Panc1 (cell line): ENCODE data around the gene RADIL. TPM values are rescaled to one million over a fixed set of nuclear protein-coding genes. Genes with fewer than 3 reads are reported as not detected.

ENCODE experiments used
- ATAC-seq: fragments of 200-7000 bp; cut with Tn5 transposase; 2 replicates; pipeline ENCODE4 v1.9.1; 2020; ENCODE audit warnings: mild to moderate bottlenecking, moderate library complexity
- BruUV-seq: library from RNA; stranded (reverse); fragments of 400-500 nt; replicated peaks from 2 replicates; lab custom pipeline; 2021; lab: Mats Ljungman, UMichigan
- CTCF ChIA-PET: fragments of 300-600 bp; sonication (Branson Sonifier 250); formaldehyde crosslinking; loops from one replicate; lab custom pipeline; 2022; ENCODE audit warnings: antibody characterized with exemption; lab: Charles Lee
- POLR2A ChIA-PET: fragments of 300-600 bp; sonication (Branson Sonifier 250); formaldehyde crosslinking; loops from one replicate; lab custom pipeline; 2022; ENCODE audit warnings: antibody characterized with exemption; lab: Charles Lee
- DNase-seq: peaks from one replicate; pipeline ENCODE4 v3.0.0-alpha.2; 2010; ENCODE audit warnings: low read depth, low spot score
- H3K27ac ChIP-seq: 2 replicates; pipeline ENCODE4 v1.5.1; 2011; ENCODE audit warnings: mild to moderate bottlenecking, low read length, inconsistent platforms
- H3K27me3 ChIP-seq: fragments of 200-500 bp; sonication (Bioruptor generic); 2 replicates; pipeline ENCODE4 v1.6.0; 2014; ENCODE audit warnings: low read length, inconsistent platforms; ENCODE audit not compliant: control insufficient read depth, insufficient read depth
- H3K36me3 ChIP-seq: fragments of 200-500 bp; sonication (Bioruptor generic); 2 replicates; pipeline ENCODE4 v1.5.1; 2014; ENCODE audit warnings: inconsistent platforms, mild to moderate bottlenecking, low read length, moderate library complexity; ENCODE audit not compliant: control insufficient read depth, insufficient read depth
- H3K4me1 ChIP-seq: 2 replicates; pipeline ENCODE4 v1.5.1; 2011; ENCODE audit warnings: inconsistent platforms, mild to moderate bottlenecking, low read length, moderate library complexity; ENCODE audit not compliant: control insufficient read depth, insufficient read depth
- H3K4me3 ChIP-seq, 2 experiments: 2 replicates each; pipeline ENCODE4 v1.5.1; 2011 to 2012; ENCODE audit warnings: low read depth in 2 of 2, low read length in 2 of 2, mild to moderate bottlenecking in 2 of 2, inconsistent platforms in 1 of 2, moderate library complexity in 1 of 2
- H3K9me3 ChIP-seq: fragments of 200-500 bp; sonication (Bioruptor generic); 2 replicates; pipeline ENCODE4 v1.5.1; 2014; ENCODE audit warnings: low read depth, mild to moderate bottlenecking, inconsistent platforms, low read length, moderate library complexity; ENCODE audit not compliant: control insufficient read depth, insufficient read depth
- POLR2AphosphoS5 ChIP-seq: IDR thresholded peaks from 2 replicates; pipeline ENCODE4 v1.6.1; 2012; ENCODE audit warnings: mild to moderate bottlenecking, low read depth, low read length, moderate library complexity
- REST ChIP-seq, 2 experiments: IDR thresholded peaks; 2 replicates each; pipeline ENCODE4 v1.6.1; 2011 to 2012; ENCODE audit warnings: low read depth in 2 of 2, control low read depth in 1 of 2, low read length in 1 of 2, mild to moderate bottlenecking in 1 of 2, moderate library complexity in 1 of 2; ENCODE audit not compliant: insufficient read depth in 1 of 2
- SIN3A ChIP-seq: IDR thresholded peaks from 2 replicates; pipeline ENCODE4 v1.6.1; 2012; ENCODE audit warnings: low read depth, mild to moderate bottlenecking, low read length, moderate library complexity, borderline replicate concordance; ENCODE audit not compliant: insufficient read depth
- TCF7L2 ChIP-seq: IDR thresholded peaks from 2 replicates; pipeline ENCODE4 v1.6.1; 2011; ENCODE audit warnings: mild to moderate bottlenecking, low read depth, low read length, inconsistent platforms
- in situ Hi-C: cut with HindIII; loops from 2 replicates; pipeline ENCODE4 v1.10.0; 2016; ENCODE audit warnings: low sequenced_read_pairs, low pct_unique_long_range_greater_than_20kb
- intact Hi-C: fragments of 100-400 bp; cut with micrococcal nuclease; formaldehyde crosslinking; loops from one replicate; pipeline ENCODE4 v1.10.0; 2022; ENCODE audit not compliant: unreplicated experiment
- total RNA-seq: library from RNA; stranded (reverse); gene quantifications from one replicate; pipeline ENCODE4 v1.2.1, GENCODE V29; 2021; ENCODE audit not compliant: unreplicated experiment
- TF ChIP-seq, protein P1 (sequence below): fragments of 450-650 bp; IDR thresholded peaks from 2 replicates; pipeline ENCODE4 v1.5.1; 2017; ENCODE audit warnings: mild to moderate bottlenecking

RADIL gene
- total RNA-seq, 1 experiment from 2014 or later: 1.3 TPM

GRCh38 chr7:4831723-4832495, 51.6 kb downstream of the RADIL start:
- no peaks in the 10 kb centered on the region for H3K27me3 ChIP-seq
- intact Hi-C loops (loop anchor here (5.0 kb wide), 1 partner anchor 140 kb away; no protein-coding TSS in a partner anchor), in situ Hi-C loops (no loop called here)
- no peaks in the 10 kb centered on the region for H3K9me3 ChIP-seq
- H3K36me3 ChIP-seq: no peaks in the 10 kb centered on the region
- no peak for ATAC-seq
- ChIA-PET CTCF (interaction anchor here (0.6 to 0.9 kb wide), 5 partner anchors 8 to 307 kb away, joined by 3 to 8 read pairs (median 3); no protein-coding TSS in a partner anchor), POLR2A (interaction anchor here (0.6 kb wide), 1 partner anchor 155 kb away, joined by 4 read pairs; no protein-coding TSS in a partner anchor)
- no peak overlapping the region for H3K27ac ChIP-seq
- DNase-seq: no peak
- H3K4me3 ChIP-seq: no peak overlapping the region
- H3K4me1 ChIP-seq: no peaks in the 10 kb centered on the region
- no TSS peak for BruUV-seq
- TF ChIP-seq SIN3A: no peak
- TF ChIP-seq, protein P1, sequence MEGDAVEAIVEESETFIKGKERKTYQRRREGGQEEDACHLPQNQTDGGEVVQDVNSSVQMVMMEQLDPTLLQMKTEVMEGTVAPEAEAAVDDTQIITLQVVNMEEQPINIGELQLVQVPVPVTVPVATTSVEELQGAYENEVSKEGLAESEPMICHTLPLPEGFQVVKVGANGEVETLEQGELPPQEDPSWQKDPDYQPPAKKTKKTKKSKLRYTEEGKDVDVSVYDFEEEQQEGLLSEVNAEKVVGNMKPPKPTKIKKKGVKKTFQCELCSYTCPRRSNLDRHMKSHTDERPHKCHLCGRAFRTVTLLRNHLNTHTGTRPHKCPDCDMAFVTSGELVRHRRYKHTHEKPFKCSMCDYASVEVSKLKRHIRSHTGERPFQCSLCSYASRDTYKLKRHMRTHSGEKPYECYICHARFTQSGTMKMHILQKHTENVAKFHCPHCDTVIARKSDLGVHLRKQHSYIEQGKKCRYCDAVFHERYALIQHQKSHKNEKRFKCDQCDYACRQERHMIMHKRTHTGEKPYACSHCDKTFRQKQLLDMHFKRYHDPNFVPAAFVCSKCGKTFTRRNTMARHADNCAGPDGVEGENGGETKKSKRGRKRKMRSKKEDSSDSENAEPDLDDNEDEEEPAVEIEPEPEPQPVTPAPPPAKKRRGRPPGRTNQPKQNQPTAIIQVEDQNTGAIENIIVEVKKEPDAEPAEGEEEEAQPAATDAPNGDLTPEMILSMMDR: no peak
- no peak for TF ChIP-seq TCF7L2
- no peak for TF ChIP-seq POLR2AphosphoS5

- in situ Hi-C loops: no loop called here
- Histone ChIP-seq H3K4me1 (no peaks in the 10 kb centered on the region), H3K27ac (no peak overlapping the region), H3K36me3 (no peaks in the 10 kb centered on the region), H3K27me3 (no peaks in the 10 kb centered on the region), H3K4me3 (no peak overlapping the region), H3K9me3 (no peaks in the 10 kb centered on the region)
- ChIA-PET CTCF (interaction anchor here (0.6 to 1.7 kb wide), 16 partner anchors 9 to 411 kb away, joined by 3 to 10 read pairs (median 3); no protein-coding TSS in a partner anchor), POLR2A (no interaction called here)
- peak; percentile 95 for ATAC-seq
- peak; percentile 64 for DNase-seq
- TF ChIP-seq REST (IDR thresholded peaks at IDR 0.05; ENCODE audit: insufficient read depth in 1 of 2, low read depth in 2 of 2, low read length in 1 of 2): 0 out of 4 replicates have a peak, but pooled peaks of 1 of the 2 experiments have one; percentile 25
- no peak for TF ChIP-seq TCF7L2
- TF ChIP-seq POLR2AphosphoS5: no peak
- TF ChIP-seq, protein P1: peak; percentile 100
- intact Hi-C loops: loop anchor here (1.0 to 5.0 kb wide), 2 partner anchors 142 to 256 kb away; no protein-coding TSS in a partner anchor
- BruUV-seq: no TSS peak
Measured at GRCh38 chr7:4830176-4830575, 53.3 kb downstream of the RADIL start.
